ENCODE measurements around the gene ENKD1. TPM values are rescaled to one million over a fixed set of nuclear protein-coding genes. Genes with fewer than 3 reads are reported as not detected.

Gene ENKD1
- total RNA-seq, 1 donor from 2014 or later, result 24.0 TPM

DNA sequence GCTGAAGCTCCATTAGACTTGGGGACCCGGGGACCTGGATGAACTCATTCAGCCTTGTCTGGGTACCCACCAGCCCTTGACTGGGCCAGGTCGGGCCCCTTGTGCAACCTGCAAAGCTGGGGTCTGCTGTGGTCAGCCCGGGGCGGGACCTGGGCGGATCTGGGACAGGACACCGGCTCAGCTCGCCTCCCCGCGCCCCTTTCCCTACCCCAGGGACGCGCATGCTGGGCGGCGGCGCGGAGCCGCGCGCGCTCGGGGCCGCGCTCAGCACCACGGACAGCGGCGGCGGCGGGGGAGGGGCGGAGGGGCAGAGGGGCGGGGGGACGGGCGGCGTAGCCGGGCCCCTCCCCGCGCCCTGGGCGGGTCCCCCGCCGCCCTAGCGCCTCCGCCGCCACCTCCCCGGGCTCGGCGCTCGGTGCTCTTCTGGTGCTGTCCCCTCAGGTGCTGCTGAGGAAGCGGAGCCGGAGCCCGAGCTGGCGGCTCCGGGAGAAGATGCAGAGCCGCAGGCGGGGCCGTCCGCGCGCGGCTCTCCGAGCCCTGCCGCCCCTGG, 13.9 kb downstream of the ENKD1 start:
- TF ChIP-seq, protein P1, sequence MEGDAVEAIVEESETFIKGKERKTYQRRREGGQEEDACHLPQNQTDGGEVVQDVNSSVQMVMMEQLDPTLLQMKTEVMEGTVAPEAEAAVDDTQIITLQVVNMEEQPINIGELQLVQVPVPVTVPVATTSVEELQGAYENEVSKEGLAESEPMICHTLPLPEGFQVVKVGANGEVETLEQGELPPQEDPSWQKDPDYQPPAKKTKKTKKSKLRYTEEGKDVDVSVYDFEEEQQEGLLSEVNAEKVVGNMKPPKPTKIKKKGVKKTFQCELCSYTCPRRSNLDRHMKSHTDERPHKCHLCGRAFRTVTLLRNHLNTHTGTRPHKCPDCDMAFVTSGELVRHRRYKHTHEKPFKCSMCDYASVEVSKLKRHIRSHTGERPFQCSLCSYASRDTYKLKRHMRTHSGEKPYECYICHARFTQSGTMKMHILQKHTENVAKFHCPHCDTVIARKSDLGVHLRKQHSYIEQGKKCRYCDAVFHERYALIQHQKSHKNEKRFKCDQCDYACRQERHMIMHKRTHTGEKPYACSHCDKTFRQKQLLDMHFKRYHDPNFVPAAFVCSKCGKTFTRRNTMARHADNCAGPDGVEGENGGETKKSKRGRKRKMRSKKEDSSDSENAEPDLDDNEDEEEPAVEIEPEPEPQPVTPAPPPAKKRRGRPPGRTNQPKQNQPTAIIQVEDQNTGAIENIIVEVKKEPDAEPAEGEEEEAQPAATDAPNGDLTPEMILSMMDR (IDR thresholded peaks at IDR 0.05; ENCODE audit: insufficient read depth, low read length, poor library complexity, severe bottlenecking), result no peak
- peaks cover 69% of the 10 kb centered on the region for H3K27me3 ChIP-seq (ENCODE audit: control insufficient read depth, insufficient read depth, low read length)
- peak overlapping the region; percentile 14 for H3K4me3 ChIP-seq (ENCODE audit: low read depth, low read length)
- no peaks in the 10 kb centered on the region for H3K36me3 ChIP-seq (ENCODE audit: control insufficient read depth, insufficient read depth, low read length)
- DNase-seq (ENCODE audit: low read depth), result no peak

DNA sequence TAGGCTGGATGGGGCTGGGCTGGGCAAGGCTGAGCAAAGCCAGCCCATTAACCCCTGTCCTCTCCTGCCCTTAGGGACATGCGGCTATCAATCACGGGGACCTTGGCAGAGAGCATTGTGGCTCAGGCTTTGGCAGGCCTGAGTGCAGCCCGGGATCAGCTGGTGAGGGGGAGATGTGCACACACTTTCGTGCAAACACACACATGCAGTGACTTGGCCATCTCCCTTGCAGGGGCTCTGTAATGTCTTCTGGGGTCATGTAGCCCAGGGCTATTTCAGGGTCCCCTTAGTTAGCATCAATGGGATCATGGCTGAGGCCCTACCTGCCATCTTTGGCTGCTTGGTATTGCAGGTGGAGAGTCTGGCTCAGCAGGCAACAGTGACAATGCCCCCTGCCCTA, 14.7 kb downstream of the ENKD1 start:
- TF ChIP-seq, protein P1 (IDR thresholded peaks at IDR 0.05; ENCODE audit: insufficient read depth, low read length, poor library complexity, severe bottlenecking), result no peak
- DNase-seq (ENCODE audit: low read depth), result no peak
- Histone ChIP-seq H3K36me3 (ENCODE audit: control insufficient read depth, insufficient read depth, low read length) (no peaks in the 10 kb centered on the region), H3K4me3 (ENCODE audit: low read depth, low read length) (no peak overlapping the region), H3K27me3 (ENCODE audit: control insufficient read depth, insufficient read depth, low read length) (peaks cover 76% of the 10 kb centered on the region)

DNA sequence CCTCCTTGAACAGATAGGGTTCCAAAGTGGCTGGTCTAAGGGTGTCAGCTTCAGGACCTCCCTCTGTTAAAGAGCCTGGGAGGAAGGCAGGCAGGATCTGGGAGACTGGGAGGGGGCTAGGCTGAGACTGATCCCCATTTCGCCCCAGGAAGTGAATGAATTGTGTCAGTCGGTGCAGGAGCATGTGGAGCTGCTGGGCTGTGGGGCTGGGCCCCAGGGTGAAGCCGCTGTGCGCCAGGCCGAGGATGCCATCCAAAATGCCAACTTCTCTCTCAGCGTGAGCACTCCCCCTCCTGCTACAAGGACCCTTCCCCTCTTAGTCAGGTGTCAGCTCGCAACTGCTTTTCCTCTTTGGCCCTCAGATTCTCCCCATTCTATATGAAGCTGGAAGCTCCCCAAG, 15.5 kb downstream of the ENKD1 start:
- TF ChIP-seq, protein P1 (IDR thresholded peaks at IDR 0.05; ENCODE audit: insufficient read depth, low read length, poor library complexity, severe bottlenecking), result no peak
- Histone ChIP-seq H3K27me3 (ENCODE audit: control insufficient read depth, insufficient read depth, low read length) (peaks cover 82% of the 10 kb centered on the region), H3K36me3 (ENCODE audit: control insufficient read depth, insufficient read depth, low read length) (no peaks in the 10 kb centered on the region), H3K4me3 (ENCODE audit: low read depth, low read length) (no peak overlapping the region)
- no peak for DNase-seq (ENCODE audit: low read depth)

DNA sequence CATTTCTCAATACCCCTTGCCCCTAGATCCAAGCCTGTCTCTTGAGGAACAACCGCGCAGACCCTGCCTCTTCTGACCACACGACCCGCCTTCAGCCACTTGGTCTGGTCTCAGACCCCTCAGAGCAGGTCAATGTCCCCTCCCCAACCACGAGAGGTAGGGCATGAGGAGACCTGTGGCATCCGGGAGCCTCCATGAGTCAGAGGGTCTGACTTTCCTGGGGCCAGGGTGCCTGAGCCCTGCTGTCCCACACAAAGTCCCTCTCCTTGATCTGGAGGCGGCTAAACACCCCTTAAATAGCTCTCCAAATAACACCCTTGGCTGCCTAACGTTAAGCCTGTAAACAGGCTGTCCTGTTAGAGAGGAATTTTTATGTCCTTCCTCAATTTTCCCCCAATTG, 16.5 kb downstream of the ENKD1 start:
- no peak for DNase-seq (ENCODE audit: low read depth)
- TF ChIP-seq, protein P1 (IDR thresholded peaks at IDR 0.05; ENCODE audit: insufficient read depth, low read length, poor library complexity, severe bottlenecking), result no peak
- Histone ChIP-seq H3K4me3 (ENCODE audit: low read depth, low read length) (no peak overlapping the region), H3K36me3 (ENCODE audit: control insufficient read depth, insufficient read depth, low read length) (no peaks in the 10 kb centered on the region), H3K27me3 (ENCODE audit: control insufficient read depth, insufficient read depth, low read length) (peaks cover 92% of the 10 kb centered on the region)

DNA sequence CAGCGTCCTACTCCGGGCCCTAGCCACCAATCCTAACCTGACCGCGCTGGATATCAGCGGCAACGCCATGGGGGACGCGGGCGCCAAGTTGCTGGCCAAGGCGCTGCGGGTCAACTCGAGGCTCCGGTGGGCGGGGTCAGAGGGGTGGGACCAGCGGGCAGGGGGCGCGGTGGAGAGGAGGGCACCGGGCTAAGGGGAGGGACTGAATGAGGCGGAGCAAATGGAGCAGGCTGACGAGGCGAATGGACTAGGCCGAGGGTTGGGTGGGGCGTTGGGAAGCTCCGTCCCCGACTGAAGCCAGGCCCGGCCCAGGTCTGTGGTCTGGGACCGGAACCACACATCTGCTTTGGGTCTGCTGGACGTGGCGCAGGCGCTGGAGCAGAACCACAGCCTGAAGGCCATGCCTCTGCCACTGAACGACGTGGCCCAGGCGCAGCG, 17.0 kb downstream of the ENKD1 start:
- no peak for DNase-seq (ENCODE audit: low read depth)
- H3K27me3 ChIP-seq (ENCODE audit: control insufficient read depth, insufficient read depth, low read length), result peaks cover 89% of the 10 kb centered on the region
- no peak overlapping the region for H3K4me3 ChIP-seq (ENCODE audit: low read depth, low read length)
- TF ChIP-seq, protein P1 (IDR thresholded peaks at IDR 0.05; ENCODE audit: insufficient read depth, low read length, poor library complexity, severe bottlenecking), result no peak
- H3K36me3 ChIP-seq (ENCODE audit: control insufficient read depth, insufficient read depth, low read length), result no peaks in the 10 kb centered on the region

- TF ChIP-seq, protein P1 (IDR thresholded peaks at IDR 0.05; ENCODE audit: insufficient read depth, low read length, poor library complexity, severe bottlenecking), result no peak
- DNase-seq (ENCODE audit: low read depth), result no peak
- Histone ChIP-seq H3K27me3 (ENCODE audit: control insufficient read depth, insufficient read depth, low read length) (peaks cover 84% of the 10 kb centered on the region), H3K36me3 (ENCODE audit: control insufficient read depth, insufficient read depth, low read length) (no peaks in the 10 kb centered on the region), H3K4me3 (ENCODE audit: low read depth, low read length) (no peak overlapping the region)
Measured at GRCh38 chr16:67648764-67649407, 17.7 kb downstream of the ENKD1 start.

All from kidney epithelial cell (primary cell).